T1000 (cell line): ENCODE measurements around the gene MAP3K14.

Experiments
- DNase-seq: peaks from one replicate; lab custom pipeline; 2025; ENCODE audit warnings: mixed read lengths; lab: John Stamatoyannopoulos, UW

The MAP3K14 gene

DNA sequence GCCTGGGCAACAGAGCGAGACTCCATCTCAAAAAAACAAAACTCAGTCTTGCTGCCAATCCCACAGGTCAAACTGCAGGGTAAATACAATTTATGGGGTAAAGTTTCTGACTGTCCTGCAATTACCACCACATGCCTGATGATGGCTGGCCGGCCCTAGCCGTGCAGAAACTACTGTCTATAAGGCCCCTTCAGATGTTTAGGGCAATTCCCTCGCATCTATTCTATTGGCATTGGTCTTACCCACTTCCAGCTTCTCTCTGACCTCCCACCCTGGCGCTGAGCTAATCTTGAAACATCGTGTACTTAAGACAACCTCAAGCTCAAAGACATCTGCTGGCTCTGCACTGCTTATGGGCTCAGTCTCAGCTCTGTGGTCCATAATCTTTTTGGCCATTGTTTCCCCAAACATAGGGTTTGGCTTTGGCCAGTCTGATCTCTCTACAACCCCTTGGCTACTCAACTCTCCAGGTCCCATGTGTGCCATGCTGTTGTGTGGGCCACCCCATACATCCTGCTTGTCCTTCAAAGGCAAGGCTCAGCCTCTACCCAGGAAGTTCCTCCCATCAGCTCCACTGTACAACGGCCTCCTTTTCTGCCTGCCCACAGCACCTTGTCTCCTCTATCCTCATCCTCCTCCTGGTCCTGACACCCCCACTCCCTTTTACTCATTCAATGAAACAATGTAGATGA lies 16.6 kb downstream of the MAP3K14 start:
- DNase-seq, result no peak

DNA sequence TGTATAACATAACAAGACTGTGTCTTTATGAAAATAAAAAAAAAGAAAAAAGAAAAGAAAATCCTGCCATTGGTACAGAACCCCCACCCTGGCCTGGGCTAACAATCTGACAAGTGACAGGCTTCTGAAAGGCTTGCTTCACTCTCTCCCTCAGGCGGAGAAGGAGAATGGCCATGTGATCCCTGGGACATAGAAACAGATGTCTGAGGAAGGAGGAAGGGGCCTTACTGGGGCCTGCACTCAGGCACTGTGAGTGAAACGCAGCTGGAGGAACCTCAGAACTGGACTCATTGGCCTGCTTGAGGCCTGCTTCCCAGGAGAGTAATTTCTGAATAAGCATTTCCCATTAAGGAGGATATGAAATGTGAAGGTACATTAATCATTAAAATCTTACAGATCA lies 17.5 kb downstream of the MAP3K14 start:
- no peak for DNase-seq

DNA sequence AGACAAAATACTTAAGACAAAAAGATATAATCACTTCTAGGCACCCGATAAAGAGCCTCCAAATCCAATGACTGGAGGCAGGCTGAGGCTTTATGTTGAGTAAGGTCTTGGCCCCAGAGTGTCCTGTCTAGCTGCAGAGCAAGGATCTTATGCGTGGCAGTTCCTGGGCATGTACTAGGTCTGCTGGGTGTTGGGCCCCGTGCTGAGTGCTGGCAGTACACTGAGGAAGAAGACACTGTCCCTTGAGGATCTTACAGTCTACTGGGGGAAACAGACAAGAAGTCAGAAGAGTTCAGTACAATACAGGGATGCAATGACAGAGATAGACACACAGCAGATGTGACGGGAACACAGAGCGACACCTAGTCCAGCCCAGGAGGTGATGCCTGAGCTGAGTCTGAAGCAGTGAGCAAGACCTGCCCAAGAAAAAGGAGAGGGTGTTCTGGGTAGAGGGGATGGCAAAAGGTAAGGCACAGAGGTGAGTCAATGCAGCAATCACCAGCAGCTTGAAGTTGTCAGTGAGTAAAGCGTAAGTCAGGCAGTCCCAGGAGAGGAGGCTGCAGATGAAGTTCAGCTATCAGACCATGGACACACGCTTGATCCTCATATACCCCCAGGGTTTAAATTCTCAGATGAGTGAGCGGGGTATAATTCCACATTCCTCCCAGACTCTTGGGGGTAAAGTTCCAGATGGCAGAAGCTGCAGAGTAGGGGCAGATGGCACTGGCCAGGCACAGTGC lies 18.1 kb downstream of the MAP3K14 start:
- DNase-seq, result peak; percentile 67

- DNase-seq, result no peak
These were observed 20.0 kb downstream of the MAP3K14 start for GRCh38 chr17:45296833-45297124.

GRCh38 chr17:45296003-45296832 lies 20.6 kb downstream of the MAP3K14 start:
- peak; percentile 17 for DNase-seq

GRCh38 chr17:45294506-45294905 lies 22.3 kb downstream of the MAP3K14 start:
- DNase-seq, result no peak

DNA sequence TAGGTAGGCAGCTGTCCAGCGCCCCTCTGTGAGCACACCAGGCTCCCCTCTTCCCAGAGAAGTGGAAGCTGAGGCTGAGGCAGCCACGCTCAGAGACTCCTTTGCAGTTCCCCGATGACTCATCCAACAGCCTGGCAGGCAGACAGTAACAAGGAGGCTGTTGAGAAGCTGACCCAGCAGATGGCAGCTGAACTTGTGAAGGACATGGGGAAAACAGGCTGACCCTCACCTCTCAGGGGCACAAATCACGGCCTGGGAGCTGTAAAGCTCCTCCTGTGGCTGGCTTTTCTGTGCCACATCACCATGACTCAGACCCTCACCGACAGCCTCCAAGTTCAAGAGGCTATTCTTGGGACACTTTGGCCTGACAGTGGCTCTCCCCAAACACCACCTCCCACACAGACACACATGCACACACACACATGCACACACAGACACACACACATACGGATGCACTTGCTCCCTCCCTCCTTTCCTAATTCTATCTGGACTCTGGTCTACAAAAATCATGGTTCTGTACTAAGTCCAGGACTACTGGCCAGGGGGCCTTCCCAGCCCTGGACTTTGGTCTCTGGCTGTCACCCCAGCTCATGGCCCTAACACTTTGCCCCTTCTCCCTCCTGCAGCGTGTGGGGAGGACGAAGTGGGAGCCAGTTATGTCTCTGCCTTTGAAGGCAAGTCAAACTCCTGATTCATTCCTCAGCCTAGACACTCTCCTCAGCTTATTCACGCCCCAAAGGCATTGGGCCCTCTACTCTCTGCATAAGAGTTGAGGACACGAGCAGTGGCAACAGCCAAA lies 23.2 kb downstream of the MAP3K14 start:
- peak; percentile 76 for DNase-seq

DNA sequence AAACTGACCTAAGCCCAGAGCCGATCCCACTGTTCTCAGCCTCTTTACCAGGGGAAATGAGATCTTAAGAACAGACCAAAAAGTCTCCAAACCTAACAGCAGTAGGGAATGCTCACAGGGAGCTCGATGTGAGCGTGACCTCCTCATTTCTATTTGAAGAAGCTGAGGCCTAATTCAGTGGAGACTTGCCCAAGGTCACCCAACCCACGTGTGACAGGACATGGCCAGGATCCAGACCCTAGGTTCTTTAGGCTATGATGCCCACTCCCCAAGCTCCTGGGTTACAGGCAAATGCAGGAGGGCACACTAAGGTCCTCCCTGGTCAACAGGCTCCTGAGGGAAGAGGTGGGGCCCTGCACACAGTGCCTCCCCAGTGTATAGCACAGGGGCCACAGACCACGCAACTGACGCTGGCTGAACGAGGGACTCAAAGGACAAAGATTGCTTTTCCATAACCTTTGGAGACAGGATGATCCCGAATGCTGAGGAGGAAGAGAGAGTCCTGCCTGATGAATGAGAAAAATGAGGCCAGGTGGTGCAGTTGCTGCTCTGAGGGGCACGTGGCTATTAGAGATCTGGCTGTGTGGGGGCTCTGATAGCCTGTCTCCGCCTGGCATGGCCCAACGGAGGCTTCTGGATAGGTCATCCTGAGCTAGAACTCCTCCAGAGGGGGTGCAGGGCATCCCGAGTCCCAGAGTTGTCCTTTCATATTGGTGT lies 24.0 kb downstream of the MAP3K14 start:
- no peak for DNase-seq

DNA sequence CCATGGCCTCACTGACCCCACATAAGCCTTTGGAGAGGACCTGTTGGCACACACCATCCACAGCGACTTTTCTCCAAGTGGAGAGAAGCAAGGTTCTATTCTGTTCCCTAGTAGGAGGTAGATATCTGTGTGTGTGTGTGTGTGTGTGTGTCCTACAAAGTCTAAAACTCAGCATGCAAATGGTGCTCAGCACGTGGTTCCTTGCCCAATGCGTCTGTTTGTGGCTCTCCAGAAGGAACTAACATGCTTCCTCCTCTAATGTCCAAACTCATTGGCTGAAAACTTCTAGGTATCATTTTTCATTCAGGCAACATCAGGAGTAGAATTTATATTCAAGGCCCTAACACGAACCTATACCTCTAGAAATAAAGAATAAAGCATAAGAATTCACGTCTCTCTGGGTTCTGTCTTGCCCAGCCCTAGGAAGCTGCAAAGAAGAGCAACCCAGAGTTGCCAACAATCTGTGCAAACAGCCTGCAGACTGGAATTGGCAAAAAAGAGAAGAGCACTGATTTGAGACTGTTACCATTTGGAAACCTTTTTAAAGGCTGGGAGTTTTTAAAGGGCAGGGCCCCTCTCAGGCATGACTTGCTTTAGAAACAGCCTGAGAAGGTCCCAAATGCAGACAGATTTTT lies 25.5 kb downstream of the MAP3K14 start:
- DNase-seq, result no peak

GRCh38 chr17:45290269-45290765 lies 26.5 kb downstream of the MAP3K14 start:
- no peak for DNase-seq

- no peak for DNase-seq
These were observed 27.2 kb downstream of the MAP3K14 start for GRCh38 chr17:45289301-45290268.

- no peak for DNase-seq
These were observed 28.0 kb downstream of the MAP3K14 start for GRCh38 chr17:45288825-45289224.

DNA sequence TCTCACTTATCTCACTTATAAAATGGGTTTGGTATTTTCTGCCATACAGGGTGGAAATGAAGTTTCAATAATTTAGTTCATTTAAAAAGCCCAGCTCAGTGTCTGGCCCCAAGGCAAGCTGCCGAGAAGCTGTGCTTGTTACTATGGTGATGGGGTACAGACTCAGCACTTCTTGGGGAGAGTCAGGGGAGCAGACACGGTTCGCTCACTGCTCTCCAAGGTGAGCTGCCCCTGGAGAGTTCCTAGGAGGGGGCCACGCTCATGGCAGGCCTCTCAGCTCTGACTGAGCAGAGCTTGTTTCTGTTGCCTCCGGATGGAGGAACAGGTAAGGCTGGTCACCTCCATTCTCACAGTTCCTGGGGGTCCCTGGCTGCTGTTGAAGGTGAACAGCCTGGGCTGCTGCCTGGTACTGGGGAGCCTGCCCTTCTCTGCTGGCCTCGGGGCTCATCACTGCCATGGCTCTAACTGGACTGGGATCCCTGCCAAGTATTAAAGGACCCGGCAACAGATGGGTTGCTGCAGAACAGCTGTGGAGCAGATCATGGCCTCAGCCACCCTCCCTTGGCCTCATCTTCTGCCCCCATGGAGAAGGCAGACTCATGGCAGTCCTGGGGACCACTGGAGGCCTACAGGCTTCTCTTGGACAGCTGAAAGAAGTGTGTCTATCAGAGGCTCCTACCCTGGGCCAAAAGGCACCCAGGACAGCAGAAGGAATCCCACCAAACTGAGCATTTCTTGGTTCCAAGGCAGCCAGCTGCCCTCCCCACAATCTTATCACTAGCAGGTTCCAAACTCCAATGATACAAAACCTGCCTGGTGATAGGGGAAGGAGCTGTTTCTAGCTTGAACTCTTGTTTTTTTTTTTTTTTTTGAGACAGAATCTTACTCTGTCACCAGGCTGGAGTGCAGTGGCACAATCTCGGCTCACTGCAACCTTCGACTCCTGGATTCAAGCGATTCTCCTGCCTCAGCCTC lies 29.0 kb downstream of the MAP3K14 start:
- no peak for DNase-seq

DNA sequence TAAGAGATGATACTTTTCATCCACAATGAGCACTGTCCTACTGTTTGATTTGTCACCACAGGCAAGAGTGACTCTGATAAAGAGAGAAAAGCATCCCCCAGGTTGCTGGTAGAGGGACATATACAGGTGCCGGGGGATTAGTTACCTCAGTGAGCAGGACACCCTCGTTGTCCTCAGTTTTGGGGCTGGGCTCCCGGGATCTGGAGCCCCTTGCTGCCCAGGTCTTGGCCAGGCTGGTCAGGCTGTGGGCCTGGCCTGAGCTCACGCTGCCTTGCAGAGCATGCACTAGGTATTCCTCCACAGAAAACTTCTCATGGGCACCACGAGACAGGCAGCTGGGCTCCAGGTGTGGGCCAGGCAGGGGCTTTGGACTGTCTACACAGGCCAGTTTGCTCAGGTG lies 30.5 kb downstream of the MAP3K14 start:
- DNase-seq, result no peak

DNA sequence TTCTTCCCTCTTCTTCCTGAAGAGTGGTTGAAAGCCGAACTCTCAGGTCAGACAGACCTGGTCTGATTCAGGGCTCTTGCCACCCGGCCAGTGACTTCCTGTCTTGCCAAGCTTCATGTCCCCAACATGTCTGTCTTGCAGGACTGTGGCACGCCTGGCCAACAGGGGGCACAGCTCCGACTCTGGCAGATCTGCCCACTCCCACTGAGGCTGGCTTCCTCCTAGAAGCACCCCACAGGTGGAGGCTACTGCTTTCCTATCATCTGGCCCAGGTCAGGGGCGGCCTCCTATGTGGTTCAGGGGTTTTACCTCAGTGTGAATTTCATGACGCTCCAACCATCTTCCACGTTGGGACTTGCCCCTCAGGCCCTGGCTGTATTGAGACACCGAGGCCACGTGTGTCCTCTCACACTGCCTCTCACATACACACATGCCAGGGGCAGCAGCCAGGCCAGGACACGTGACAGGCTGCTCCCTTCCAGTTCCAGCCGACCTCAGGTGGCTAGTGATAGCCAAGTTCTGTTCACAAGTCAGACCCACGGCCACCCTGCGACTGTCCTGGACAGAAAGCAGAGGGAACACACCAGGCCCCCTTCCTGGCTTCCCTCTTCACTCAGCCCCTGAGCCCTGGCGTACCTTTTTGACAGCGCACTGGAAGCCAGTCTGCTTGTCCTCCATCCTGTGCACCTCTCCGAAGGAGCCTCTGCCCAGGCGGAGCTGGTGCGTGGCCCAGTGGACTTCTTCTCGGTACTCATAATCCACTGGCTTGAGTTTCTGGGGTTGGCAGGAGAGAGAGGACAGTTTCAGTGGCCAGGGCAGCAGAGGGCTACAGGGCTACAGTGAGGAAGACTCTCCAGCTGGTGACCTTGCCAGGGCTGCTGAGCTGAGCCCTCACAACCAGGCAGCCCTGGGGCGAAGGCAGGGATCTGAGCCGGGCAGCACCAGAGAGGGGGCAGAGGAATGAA lies 32.4 kb downstream of the MAP3K14 start:
- DNase-seq, result no peak

GRCh38 chr17:45283711-45284110 lies 33.1 kb downstream of the MAP3K14 start:
- no peak for DNase-seq
